Left ventricle myocardium superior (tissue), 1 donor: ENCODE results near the gene MED13L. TPM values are rescaled to one million over a fixed set of nuclear protein-coding genes. Genes with fewer than 3 reads are reported as not detected.

Experiments
- ATAC-seq: fragments of 200-7000 bp; cut with Tn5 transposase; one replicate; pipeline ENCODE4 v1.9.1; 2020; ENCODE audit warnings: mild to moderate bottlenecking, moderate library complexity
- DNase-seq: peaks from one replicate; pipeline ENCODE4 v3.0.0-alpha.2; 2020
- intact Hi-C: fragments of 100-400 bp; cut with micrococcal nuclease; formaldehyde crosslinking; loops from one replicate; pipeline ENCODE4 v1.11.0; 2022
- microRNA-seq: library from miRNA; unstranded; fragments of <30 nt; microRNA quantifications from one replicate; pipeline ENCODE4 v1.2.0, GENCODE V29; 2020; ENCODE audit warnings: borderline number of aligned reads
- total RNA-seq: library from RNA; stranded (reverse); fragmentation: NEBNext Ultra II Directional; extraction: Animal tissue kit (Norgen Biotek cat#: 25700); gene quantifications from one replicate; pipeline ENCODE4 v1.2.1, GENCODE V29; 2021
- donor health status: DM: no; HTN: yes; CAD: no; lungs with severe emphysema.

MED13L gene
- total RNA-seq, 1 donor from 2014 or later, result 64.0 TPM

DNA sequence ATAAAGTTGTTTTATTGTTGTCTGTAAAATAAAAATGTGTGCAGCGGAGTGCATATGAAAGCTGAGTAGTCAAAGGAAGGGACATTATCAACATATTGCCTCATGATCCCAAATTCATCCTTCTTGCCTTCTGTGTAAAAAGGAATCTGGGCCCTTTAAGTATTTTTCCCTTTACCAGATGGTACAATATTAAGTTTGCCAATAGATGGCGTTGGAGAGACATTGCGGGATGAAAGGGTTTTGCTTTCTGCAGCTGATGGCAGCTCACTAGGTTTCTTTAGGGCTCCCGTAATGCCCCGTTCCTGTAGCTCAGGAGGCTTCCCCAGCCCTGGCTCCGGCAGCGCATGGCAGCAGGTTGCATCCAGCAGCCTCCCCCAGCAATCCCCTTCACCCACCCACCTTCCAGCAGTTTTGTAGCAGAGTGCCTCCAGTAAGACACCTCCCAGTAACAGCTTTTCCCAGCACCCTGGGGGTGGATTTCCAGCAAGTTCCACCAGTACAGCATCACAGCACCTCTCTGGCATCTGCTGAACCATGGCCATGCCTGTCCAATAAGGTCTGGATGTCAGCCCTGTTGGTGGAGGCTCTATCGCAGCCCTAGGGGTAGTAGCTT is 354.4 kb downstream of the MED13L start:
- ATAC-seq (no peak), DNase-seq (no peak)
- intact Hi-C loops, result no loop called here

DNA sequence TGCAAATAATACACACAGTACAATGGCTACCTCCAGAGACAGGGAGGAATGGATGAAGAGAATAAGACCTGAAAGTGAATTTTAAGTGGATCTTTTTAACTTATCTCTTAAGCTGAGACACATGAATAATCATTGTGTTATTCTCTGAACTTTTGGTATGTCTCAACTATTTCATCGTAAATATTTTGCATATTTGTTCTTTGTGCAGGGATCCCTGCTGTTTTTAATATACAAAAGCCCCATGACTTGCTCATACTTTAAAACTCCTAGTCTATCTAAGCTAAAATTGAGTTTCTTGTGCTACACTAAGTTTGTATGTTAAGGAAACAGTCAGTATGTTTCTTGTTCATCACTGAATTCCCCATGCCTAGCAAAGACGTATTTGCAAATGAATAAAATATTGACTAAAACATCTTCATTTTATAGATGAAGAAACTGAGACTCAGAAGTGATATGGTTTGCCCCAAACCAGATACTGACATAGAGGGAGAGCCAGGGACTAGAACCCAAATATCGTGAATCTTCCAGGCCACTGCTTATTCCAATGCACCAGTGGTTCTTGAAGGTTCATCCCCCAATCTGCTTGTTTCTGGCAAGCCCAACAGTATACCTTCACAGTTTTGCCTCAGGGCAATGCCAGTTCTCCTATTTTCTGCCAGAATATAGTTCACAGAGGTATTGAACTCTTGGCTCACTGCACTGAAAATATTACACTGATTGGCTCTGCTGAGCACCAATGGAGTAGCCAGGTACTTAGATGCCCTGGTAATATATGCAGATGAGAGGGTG is 356.9 kb downstream of the MED13L start:
- intact Hi-C loops, result no loop called here
- DNase-seq (no peak), ATAC-seq (no peak)

DNA sequence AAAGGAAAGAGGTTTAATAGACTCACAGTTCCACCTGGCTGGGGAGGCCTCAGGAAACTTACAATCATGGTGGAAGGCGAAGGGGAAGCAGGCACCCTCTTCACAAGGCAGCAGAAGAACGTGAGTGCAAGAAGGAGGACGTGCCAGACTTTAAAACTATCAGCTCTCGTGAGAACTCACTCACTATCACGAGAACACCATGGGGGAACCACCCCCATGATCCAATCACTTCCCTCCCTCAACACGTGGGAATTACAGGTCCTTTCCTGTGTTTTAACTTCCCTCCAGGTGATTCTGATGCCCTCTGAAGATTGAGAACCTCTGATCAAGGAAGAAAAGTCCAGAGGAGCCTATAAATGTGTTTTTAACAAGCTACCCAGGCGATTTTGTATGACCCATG is 358.7 kb downstream of the MED13L start:
- intact Hi-C loops, result loop anchor here (5.0 to 10.0 kb wide), 2 partner anchors 164 to 1256 kb away; no protein-coding TSS in a partner anchor
- no peak for ATAC-seq
- DNase-seq, result no peak

DNA sequence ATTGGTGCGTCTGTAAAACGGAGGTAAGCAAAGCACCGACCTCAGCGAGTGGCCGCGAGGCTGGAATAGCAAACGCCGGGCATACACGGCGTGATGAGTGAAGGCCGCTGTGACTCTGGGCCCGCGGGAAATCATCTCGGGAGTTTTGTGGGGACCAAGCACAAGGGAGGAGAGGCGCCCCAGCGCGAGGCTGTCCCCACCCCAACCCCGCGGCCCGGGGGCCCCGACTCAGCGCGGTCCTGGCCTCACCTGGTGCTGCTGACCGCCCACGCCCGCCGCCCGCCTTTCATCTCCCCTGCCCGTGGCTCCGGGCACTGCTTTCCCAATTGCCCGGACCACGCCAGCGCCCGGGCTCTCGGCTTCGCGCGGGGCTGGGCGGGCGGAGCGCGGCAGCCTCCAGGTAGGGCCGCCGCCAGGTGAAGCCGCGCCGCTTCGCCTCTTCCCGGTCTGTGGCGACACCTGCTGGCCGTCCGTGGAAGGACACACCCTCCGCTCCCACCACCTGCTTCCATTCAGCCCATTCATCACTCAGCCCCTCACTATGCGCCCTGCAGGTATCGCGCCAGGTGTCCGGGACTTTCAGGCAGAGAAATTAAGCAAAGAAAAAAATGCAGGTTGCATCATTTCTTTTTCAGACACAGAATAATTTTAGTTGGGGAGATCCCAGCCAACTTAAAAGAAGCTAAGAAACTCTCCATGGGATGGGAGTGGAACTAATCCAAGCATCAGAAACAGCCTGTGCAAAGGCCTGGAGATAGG is 360.4 kb downstream of the MED13L start:
- peak; percentile 82 for ATAC-seq
- intact Hi-C loops, result loop anchor here (5.0 to 10.0 kb wide), 2 partner anchors 162 to 1255 kb away; no protein-coding TSS in a partner anchor
- DNase-seq, result peak; percentile 72

DNA sequence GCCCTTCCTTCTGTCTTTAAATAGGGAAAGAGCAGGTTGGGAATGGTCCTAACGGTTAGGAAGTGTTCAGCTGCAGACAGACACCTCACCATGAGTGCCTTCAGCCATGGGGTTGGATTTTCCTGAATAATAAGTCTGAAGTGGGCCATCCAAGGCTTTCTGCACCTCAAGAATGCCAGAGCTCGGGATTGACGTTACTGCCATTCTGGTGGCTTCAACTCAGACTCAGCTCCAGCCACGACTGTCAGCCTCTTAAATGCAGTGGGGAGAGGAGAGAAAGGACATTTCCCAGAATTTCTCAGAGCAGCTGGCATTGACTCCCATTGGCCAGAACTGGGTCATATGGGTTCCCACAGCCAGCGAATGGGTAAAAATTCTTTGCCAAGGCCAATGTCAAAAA is 363.4 kb downstream of the MED13L start:
- ATAC-seq (no peak), DNase-seq (no peak)
- intact Hi-C loops, result loop anchor here (10.0 kb wide), 1 partner anchor 159 kb away; no protein-coding TSS in a partner anchor

DNA sequence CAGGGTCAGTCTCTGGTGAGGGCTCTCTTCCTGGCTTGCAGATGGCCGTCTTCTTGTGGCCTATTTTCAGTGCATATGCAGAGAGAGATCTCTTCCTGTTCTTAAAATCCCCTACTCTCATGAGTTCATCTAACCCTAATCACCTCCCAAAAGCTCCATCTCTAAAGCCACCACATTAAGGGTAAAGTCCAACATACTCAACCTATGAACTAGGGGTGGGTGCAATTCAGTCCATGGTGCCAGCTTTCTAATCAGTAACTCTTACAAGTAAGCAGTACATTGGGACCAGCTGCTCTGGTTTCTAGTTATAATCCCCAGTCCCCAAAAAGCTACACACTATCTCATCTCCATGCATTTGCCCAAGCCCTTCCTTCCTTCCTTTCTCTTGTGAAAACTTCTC is 365.1 kb downstream of the MED13L start:
- DNase-seq (no peak), ATAC-seq (no peak)
- intact Hi-C loops, result loop anchor here (10.0 kb wide), 1 partner anchor 158 kb away; no protein-coding TSS in a partner anchor

DNA sequence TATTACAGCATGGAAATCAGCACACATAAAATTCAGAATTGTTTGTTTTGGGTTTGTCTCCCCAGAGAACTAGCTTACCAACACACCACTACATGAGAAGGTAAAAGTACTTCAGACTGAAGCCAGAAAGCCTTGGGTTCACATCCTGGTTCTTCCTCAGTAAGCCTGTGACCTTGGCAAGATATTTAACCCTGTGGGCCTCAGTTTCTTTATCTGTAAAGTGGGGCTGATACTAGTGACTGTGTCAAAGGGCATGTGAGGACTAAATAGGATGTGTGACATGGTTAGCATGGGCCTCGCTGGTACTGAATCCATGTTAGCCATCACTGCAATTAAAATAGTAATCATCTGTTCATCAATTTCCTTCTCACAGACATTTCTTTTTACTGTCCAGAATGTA is 366.1 kb downstream of the MED13L start:
- intact Hi-C loops, result loop anchor here (10.0 kb wide), 1 partner anchor 157 kb away; no protein-coding TSS in a partner anchor
- ATAC-seq (no peak), DNase-seq (no peak)

DNA sequence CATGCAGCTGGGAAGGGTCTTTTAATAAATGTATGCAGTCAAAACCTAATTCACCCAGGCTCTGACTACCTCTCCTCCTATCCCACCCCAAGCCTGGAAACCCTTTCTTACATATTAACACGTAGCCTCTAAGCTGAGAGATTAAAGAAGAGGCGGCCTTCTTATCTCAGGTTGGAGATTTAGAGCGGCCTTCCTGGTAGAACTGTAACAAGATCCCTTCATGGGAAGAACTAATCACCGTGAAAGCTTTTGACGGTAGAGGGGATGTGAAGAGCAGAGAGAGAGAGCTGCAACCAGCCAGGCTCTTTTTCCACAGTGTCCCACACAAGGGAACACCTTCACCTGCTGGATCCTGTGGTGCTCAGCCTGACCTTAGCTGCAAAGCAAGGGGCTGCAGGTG is 367.4 kb downstream of the MED13L start:
- no peak for DNase-seq
- ATAC-seq, result no peak
- intact Hi-C loops, result loop anchor here (10.0 kb wide), 1 partner anchor 155 kb away; no protein-coding TSS in a partner anchor

Small RNA genes within 50 kb of the gene (microRNA-seq; reads per million reads assigned to microRNA genes)
- gene MIR620, result not detected
